Measurements from ENCODE around the gene PRSS38. TPM values are rescaled to one million over a fixed set of nuclear protein-coding genes. Genes with fewer than 3 reads are reported as not detected.

The PRSS38 gene
- polyA plus RNA-seq, 2 of the 4 experiments (the other 2 are of a cell fraction) = not detected

DNA sequence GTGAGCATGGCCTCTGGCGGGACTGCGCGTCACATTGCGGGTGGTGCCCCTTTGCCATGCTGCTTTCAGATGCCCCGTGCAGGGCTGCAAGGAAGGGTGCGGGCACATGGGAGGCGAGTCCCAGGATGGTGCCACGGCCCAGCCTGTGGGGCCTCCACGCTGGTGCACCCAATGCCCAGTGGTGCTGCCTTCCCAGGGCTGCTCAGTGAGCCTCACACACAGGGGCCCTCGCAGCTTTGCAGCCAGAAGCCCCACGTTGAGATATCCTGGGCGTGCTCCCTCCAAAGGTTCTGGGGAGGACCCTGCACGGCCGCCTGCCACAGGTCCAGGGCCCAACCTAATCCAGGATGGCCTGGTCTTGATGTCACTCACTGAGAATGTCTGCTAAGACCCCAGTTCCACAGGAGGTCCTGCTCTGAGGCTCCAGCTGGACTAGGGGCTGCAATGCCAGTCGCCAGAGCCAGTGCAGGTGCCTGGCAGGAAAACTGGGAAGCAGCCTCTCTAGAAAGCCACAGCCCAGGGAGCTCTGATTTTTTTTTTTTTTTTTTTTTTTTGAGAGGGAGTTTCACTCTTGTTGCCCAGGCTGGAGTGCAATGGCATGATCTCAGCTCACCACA, 34.1 kb upstream of the PRSS38 start:
- ATAC-seq = no peak
- no peak overlapping the region for H3K27ac ChIP-seq
- no peaks in the 10 kb centered on the region for H3K9me3 ChIP-seq
- TF ChIP-seq JUNB (IDR thresholded peaks at IDR 0.05) = no peak
- no peak for TF ChIP-seq FOXS1 (CRISPR knock-in tag; IDR thresholded peaks at IDR 0.05)
- TF ChIP-seq RCOR1 (IDR thresholded peaks at IDR 0.05; ENCODE audit: low read depth, low read length) = no peak
- H3K4me2 ChIP-seq = no peak overlapping the region
- H3K4me3 ChIP-seq = no peak overlapping the region
- 95% methylated on average over 10 of the region's 15 CpGs for WGBS (ENCODE audit: missing lambda C conversion rate)
- POLR2A ChIA-PET = interaction anchor here (0.6 kb wide), 1 partner anchor 34 kb away, joined by 3 read pairs; no protein-coding TSS in a partner anchor
- DNase-seq (ENCODE audit: low read depth in 1 of 2, low spot score in 1 of 2) = no peak
- FAIRE-seq = no peak
- CTCF ChIA-PET = interaction anchor here (1.5 kb wide), 1 partner anchor 164 kb away, joined by 4 read pairs; no protein-coding TSS in a partner anchor
- H3K4me1 ChIP-seq = no peaks in the 10 kb centered on the region

DNA sequence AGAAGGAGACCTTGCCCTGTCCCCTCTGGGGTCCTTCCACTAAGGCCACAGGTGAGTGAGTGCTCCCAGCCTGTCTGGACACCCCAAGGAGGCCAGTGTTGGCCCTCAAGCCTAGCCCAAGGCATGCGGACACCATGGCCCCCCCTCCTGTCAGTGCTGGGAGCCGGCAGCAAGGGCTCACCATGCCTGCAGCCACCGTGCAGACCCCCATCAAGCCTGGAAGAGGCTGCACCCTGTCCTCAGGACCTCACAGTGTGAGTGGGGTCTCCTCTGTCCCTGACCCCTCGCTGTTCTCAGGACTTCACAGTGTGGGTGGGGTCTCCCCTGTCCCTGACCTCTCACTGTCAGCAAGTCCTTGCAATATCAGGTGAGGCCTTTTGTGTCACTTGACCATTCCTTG, 33.2 kb upstream of the PRSS38 start:
- CTCF ChIA-PET = no interaction called here
- no peak for DNase-seq (ENCODE audit: low read depth in 1 of 2, low spot score in 1 of 2)
- POLR2A ChIA-PET = interaction anchor here (0.6 kb wide), 1 partner anchor 35 kb away, joined by 3 read pairs; no protein-coding TSS in a partner anchor
- no peak overlapping the region for H3K4me2 ChIP-seq
- no peak overlapping the region for H3K27ac ChIP-seq
- no peaks in the 10 kb centered on the region for H3K9me3 ChIP-seq
- peaks cover 1% of the 10 kb centered on the region; the same call in 2 of the 3 replicates for H3K4me1 ChIP-seq
- H3K4me3 ChIP-seq = no peak overlapping the region
- WGBS (ENCODE audit: missing lambda C conversion rate) = 89% methylated on average over 4 of the region's 4 CpGs
- no peak for ATAC-seq
- no peak for FAIRE-seq
- TF ChIP-seq, protein P1, sequence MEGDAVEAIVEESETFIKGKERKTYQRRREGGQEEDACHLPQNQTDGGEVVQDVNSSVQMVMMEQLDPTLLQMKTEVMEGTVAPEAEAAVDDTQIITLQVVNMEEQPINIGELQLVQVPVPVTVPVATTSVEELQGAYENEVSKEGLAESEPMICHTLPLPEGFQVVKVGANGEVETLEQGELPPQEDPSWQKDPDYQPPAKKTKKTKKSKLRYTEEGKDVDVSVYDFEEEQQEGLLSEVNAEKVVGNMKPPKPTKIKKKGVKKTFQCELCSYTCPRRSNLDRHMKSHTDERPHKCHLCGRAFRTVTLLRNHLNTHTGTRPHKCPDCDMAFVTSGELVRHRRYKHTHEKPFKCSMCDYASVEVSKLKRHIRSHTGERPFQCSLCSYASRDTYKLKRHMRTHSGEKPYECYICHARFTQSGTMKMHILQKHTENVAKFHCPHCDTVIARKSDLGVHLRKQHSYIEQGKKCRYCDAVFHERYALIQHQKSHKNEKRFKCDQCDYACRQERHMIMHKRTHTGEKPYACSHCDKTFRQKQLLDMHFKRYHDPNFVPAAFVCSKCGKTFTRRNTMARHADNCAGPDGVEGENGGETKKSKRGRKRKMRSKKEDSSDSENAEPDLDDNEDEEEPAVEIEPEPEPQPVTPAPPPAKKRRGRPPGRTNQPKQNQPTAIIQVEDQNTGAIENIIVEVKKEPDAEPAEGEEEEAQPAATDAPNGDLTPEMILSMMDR (IDR thresholded peaks at IDR 0.05) = no peak
- TF ChIP-seq HDAC2 (IDR thresholded peaks at IDR 0.05) (no peak), BHLHE40 (IDR thresholded peaks at IDR 0.05; ENCODE audit: low read depth, low read length) (no peak), SMC3 (IDR thresholded peaks at IDR 0.05) (no peak), HEYL (CRISPR knock-in tag; IDR thresholded peaks at IDR 0.05) (no peak), MAZ (IDR thresholded peaks at IDR 0.05; ENCODE audit: borderline replicate concordance, low read depth, low read length) (no peak), NPAS2 (CRISPR knock-in tag; IDR thresholded peaks at IDR 0.05; ENCODE audit: borderline replicate concordance) (no peak), RCOR1 (IDR thresholded peaks at IDR 0.05; ENCODE audit: low read depth, low read length) (no peak), ZNF302 (CRISPR knock-in tag; IDR thresholded peaks at IDR 0.05) (no peak)

DNA sequence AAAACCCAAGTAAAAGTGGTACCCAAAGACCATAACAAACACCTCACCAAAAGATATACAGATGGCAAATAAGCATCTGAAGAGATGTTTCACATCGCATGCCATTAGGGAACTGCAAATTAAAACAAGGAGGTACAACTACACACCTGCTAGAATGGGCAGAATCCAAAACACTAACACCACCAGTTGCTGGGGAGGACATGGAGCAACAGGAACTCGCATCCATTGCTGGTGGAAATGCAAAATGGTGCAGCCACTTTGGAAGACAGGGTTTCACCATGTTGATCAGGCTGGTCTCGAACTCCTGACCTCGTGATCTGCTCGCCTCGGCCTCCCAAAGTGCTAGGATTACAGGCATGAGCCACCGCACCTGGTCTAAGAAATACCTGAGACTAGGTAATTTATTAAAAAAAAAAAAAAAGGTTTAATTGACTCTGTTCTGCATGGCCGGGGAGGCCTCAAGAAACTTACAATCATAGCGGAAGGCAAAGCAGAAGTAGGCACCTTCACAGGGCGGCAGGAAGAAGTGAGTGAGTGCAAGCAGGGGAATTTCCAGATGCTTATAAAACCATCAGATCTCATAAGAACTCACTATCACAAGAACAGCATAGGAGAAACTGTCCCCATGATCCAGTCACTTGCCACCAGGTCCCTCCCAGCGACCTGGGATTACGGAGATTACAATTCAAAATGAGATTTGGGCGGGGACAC, 30.2 kb upstream of the PRSS38 start:
- DNase-seq (ENCODE audit: low read depth in 1 of 2, low spot score in 1 of 2) (no peak), FAIRE-seq (no peak), ATAC-seq (no peak)
- TF ChIP-seq EHMT2 (IDR thresholded peaks at IDR 0.05; ENCODE audit: low read depth) (no peak), POLR2A (IDR thresholded peaks at IDR 0.05; ENCODE audit: low read length) (no peak), CHD2 (IDR thresholded peaks at IDR 0.05; ENCODE audit: low read length, partially characterized antibody) (no peak), TP53 (CRISPR knock-in tag; IDR thresholded peaks at IDR 0.05) (no peak), ESRRA (IDR thresholded peaks at IDR 0.05; ENCODE audit: borderline replicate concordance, low read length) (no peak), FOSB (CRISPR knock-in tag; IDR thresholded peaks at IDR 0.05) (no peak), CBX2 (IDR thresholded peaks at IDR 0.05; ENCODE audit: borderline replicate concordance, low read depth) (no peak), CHD4 (IDR thresholded peaks at IDR 0.05; ENCODE audit: borderline replicate concordance) (no peak), JUNB (IDR thresholded peaks at IDR 0.05) (no peak), RNF2 (IDR thresholded peaks at IDR 0.05; ENCODE audit: borderline replicate concordance, low read depth) (no peak), RCOR1 (IDR thresholded peaks at IDR 0.05; ENCODE audit: low read depth, low read length) (no peak), RARB (CRISPR knock-in tag; IDR thresholded peaks at IDR 0.05) (no peak), ZNF302 (CRISPR knock-in tag; IDR thresholded peaks at IDR 0.05) (no peak), HEYL (CRISPR knock-in tag; IDR thresholded peaks at IDR 0.05) (no peak)
- TF ChIP-seq, protein P2, sequence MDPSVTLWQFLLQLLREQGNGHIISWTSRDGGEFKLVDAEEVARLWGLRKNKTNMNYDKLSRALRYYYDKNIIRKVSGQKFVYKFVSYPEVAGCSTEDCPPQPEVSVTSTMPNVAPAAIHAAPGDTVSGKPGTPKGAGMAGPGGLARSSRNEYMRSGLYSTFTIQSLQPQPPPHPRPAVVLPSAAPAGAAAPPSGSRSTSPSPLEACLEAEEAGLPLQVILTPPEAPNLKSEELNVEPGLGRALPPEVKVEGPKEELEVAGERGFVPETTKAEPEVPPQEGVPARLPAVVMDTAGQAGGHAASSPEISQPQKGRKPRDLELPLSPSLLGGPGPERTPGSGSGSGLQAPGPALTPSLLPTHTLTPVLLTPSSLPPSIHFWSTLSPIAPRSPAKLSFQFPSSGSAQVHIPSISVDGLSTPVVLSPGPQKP (IDR thresholded peaks at IDR 0.05; ENCODE audit: low read depth, low read length) = no peak
- TF ChIP-seq, protein P3, sequence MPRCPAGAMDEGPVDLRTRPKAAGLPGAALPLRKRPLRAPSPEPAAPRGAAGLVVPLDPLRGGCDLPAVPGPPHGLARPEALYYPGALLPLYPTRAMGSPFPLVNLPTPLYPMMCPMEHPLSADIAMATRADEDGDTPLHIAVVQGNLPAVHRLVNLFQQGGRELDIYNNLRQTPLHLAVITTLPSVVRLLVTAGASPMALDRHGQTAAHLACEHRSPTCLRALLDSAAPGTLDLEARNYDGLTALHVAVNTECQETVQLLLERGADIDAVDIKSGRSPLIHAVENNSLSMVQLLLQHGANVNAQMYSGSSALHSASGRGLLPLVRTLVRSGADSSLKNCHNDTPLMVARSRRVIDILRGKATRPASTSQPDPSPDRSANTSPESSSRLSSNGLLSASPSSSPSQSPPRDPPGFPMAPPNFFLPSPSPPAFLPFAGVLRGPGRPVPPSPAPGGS (IDR thresholded peaks at IDR 0.05) = no peak
- TF ChIP-seq, protein P4, sequence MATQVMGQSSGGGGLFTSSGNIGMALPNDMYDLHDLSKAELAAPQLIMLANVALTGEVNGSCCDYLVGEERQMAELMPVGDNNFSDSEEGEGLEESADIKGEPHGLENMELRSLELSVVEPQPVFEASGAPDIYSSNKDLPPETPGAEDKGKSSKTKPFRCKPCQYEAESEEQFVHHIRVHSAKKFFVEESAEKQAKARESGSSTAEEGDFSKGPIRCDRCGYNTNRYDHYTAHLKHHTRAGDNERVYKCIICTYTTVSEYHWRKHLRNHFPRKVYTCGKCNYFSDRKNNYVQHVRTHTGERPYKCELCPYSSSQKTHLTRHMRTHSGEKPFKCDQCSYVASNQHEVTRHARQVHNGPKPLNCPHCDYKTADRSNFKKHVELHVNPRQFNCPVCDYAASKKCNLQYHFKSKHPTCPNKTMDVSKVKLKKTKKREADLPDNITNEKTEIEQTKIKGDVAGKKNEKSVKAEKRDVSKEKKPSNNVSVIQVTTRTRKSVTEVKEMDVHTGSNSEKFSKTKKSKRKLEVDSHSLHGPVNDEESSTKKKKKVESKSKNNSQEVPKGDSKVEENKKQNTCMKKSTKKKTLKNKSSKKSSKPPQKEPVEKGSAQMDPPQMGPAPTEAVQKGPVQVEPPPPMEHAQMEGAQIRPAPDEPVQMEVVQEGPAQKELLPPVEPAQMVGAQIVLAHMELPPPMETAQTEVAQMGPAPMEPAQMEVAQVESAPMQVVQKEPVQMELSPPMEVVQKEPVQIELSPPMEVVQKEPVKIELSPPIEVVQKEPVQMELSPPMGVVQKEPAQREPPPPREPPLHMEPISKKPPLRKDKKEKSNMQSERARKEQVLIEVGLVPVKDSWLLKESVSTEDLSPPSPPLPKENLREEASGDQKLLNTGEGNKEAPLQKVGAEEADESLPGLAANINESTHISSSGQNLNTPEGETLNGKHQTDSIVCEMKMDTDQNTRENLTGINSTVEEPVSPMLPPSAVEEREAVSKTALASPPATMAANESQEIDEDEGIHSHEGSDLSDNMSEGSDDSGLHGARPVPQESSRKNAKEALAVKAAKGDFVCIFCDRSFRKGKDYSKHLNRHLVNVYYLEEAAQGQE (IDR thresholded peaks at IDR 0.05) = no peak
- 92% methylated on average over 13 of the region's 13 CpGs for WGBS (ENCODE audit: missing lambda C conversion rate)
- H3K9me3 ChIP-seq = no peaks in the 10 kb centered on the region
- H3K4me2 ChIP-seq = no peak overlapping the region
- H3K4me1 ChIP-seq = peaks cover 4% of the 10 kb centered on the region; the same call in 2 of the 3 replicates
- H3K4me3 ChIP-seq = no peak overlapping the region
- ChIA-PET POLR2A (no interaction called here), CTCF (no interaction called here)
- H3K27ac ChIP-seq = no peak overlapping the region
